HepG2 (cell line): ENCODE measurements around the gene SLCO2A1. TPM values are rescaled to one million over a fixed set of nuclear protein-coding genes. Genes with fewer than 3 reads are reported as not detected.
A peak's percentile ranks its signal among the peaks of the same experiment; 100 is the strongest.

Experiments
- HMG20A ChIP-seq: IDR thresholded peaks from 2 replicates; pipeline ENCODE4 v1.6.1; 2016; ENCODE audit warnings: borderline replicate concordance
- PAWR ChIP-seq: sonication (generic); formaldehyde crosslinking; IDR thresholded peaks from 2 replicates; pipeline ENCODE4 v1.4.0; 2020; ENCODE audit warnings: missing genetic modification reagents, mild to moderate bottlenecking, borderline replicate concordance
- SOX6 ChIP-seq, 2 experiments: fragments of 450-650 bp in 1 of 2; sonication (generic) in 1 of 2; formaldehyde crosslinking in 1 of 2; IDR thresholded peaks; 2 replicates each; pipeline versions ENCODE4 v1.4.0 to v1.6.1; 2017 to 2020; ENCODE audit warnings: antibody characterized with exemption in 1 of 2, mild to moderate bottlenecking in 1 of 2, missing genetic modification reagents in 1 of 2
- TBX2 ChIP-seq: sonication (generic); formaldehyde crosslinking; IDR thresholded peaks from 2 replicates; pipeline ENCODE4 v1.5.0; 2020; ENCODE audit warnings: missing genetic modification reagents, mild to moderate bottlenecking, borderline replicate concordance
- ZFP90 ChIP-seq: sonication (generic); formaldehyde crosslinking; IDR thresholded peaks from 2 replicates; pipeline ENCODE4 v1.8.0; 2022; ENCODE audit warnings: missing genetic modification reagents, mild to moderate bottlenecking, inconsistent platforms, borderline replicate concordance
- ZFY ChIP-seq: sonication (generic); formaldehyde crosslinking; IDR thresholded peaks from 2 replicates; pipeline ENCODE4 v1.4.0; 2020; ENCODE audit warnings: missing genetic modification reagents
- ZNF383 ChIP-seq: sonication (generic); formaldehyde crosslinking; IDR thresholded peaks from 2 replicates; pipeline ENCODE4 v1.4.0; 2020; ENCODE audit warnings: missing genetic modification reagents, mild to moderate bottlenecking, borderline replicate concordance
- ZNF614 ChIP-seq: IDR thresholded peaks from 2 replicates; pipeline ENCODE4 v1.6.1; 2018; ENCODE audit warnings: missing biosample characterization, missing genetic modification reagents, inconsistent platforms, borderline replicate concordance
- ZNF891 ChIP-seq: sonication (generic); formaldehyde crosslinking; IDR thresholded peaks from 2 replicates; pipeline ENCODE4 v1.5.0; 2020; ENCODE audit warnings: mild to moderate bottlenecking, missing genetic modification reagents
- polyA plus RNA-seq, 8 experiments: library from polyadenylated mRNA; depleted of rRNA in 3 of 8; stranded (reverse) in 7 of 8; unstranded in 1 of 8; fragments of >200 nt; fragmentation: Illumina TruSeq in 4 of 8; extraction: Trizol in 4 of 8; gene quantifications; 2 replicates each; pipeline versions ENCODE4 v1.2.1 to v1.2.3, GENCODE V29; 2011 to 2016; ENCODE audit warnings: low read depth in 4 of 8, missing spikeins in 1 of 8, mixed read lengths in 1 of 8; ENCODE audit not compliant: insufficient read depth in 1 of 8
- total RNA-seq, 5 experiments: library from RNA; depleted of rRNA; stranded (reverse); fragments of >200 nt; fragmentation: Illumina TruSeq; extraction: Trizol; gene quantifications; 2 replicates each; pipeline ENCODE4 v1.2.3, GENCODE V29; 2016; ENCODE audit warnings: low read depth in 1 of 5
- TF ChIP-seq, protein P1 (sequence below): sonication (generic); formaldehyde crosslinking; IDR thresholded peaks from 2 replicates; pipeline ENCODE4 v1.4.0; 2020; ENCODE audit warnings: mild to moderate bottlenecking, missing genetic modification reagents
- TF ChIP-seq, protein P2 (sequence below): sonication (generic); formaldehyde crosslinking; IDR thresholded peaks from 2 replicates; pipeline ENCODE4 v1.4.0; 2020; ENCODE audit warnings: missing genetic modification reagents
- TF ChIP-seq, protein P3 (sequence below): sonication (generic); formaldehyde crosslinking; IDR thresholded peaks from 2 replicates; pipeline ENCODE4 v1.4.0; 2020; ENCODE audit warnings: missing genetic modification reagents, low read depth, mild to moderate bottlenecking, borderline replicate concordance
- TF ChIP-seq, protein P4 (sequence below): sonication (generic); formaldehyde crosslinking; IDR thresholded peaks from 2 replicates; pipeline ENCODE4 v1.8.0; 2022; ENCODE audit warnings: missing genetic modification reagents, mild to moderate bottlenecking, moderate library complexity, borderline replicate concordance
- TF ChIP-seq, protein P5 (sequence below): sonication (generic); formaldehyde crosslinking; IDR thresholded peaks from 2 replicates; pipeline ENCODE4 v1.4.0; 2020; ENCODE audit warnings: mild to moderate bottlenecking, missing genetic modification reagents, borderline replicate concordance

SLCO2A1 gene
- total and polyA plus RNA-seq, 2 of the 13 experiments (the other 11 are each of a cell fraction or from before 2014, with no cell fraction given): 0.04 TPM; not detected in 1

DNA sequence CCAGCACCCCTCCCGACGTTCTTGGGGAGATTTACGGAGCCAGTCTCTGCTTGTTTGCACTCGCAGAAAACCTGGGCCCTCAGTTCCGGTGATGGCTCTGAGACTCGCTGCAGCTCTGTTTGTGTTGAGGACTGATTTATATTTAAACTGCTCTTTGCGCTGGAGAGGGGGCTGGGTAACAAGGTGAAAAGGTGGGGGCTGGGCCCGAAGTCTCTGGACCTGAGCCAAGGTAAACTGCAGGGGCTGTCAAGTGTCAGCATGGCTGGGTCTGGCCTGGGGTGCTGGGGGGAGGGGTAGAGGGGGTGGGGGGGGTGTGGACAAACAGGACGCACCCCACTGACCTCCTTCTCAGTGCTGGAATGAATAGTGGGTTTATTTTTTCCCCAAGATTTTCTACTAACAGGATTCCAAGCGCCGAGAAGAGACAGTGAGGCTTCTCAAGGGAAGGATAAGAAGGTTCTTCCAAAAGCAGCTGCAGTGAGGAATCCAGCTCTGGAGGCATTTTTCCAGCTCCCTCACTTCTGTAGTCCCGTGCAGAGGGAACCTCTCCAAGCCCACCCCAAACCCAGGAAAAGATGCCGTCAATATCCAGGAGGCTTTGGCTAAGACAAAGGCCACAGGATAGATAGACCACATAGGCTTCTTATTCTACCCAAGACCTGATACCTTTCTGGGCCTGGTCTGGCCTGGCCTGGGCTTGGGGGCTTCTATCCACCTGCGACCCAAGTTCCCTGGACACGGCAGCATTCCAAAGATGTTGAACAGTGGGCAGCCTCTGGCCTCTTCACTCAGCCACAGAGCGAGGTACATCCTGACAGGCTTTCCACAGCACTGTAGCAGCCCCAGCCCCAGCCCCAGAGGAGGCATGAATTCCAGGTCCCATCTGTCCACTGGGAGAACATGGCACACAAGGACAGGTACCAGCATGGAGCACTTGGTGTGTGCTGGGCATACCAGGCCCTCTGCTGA lies 938 bp upstream of the SLCO2A1 start (continued):
- TF ChIP-seq, protein P1, sequence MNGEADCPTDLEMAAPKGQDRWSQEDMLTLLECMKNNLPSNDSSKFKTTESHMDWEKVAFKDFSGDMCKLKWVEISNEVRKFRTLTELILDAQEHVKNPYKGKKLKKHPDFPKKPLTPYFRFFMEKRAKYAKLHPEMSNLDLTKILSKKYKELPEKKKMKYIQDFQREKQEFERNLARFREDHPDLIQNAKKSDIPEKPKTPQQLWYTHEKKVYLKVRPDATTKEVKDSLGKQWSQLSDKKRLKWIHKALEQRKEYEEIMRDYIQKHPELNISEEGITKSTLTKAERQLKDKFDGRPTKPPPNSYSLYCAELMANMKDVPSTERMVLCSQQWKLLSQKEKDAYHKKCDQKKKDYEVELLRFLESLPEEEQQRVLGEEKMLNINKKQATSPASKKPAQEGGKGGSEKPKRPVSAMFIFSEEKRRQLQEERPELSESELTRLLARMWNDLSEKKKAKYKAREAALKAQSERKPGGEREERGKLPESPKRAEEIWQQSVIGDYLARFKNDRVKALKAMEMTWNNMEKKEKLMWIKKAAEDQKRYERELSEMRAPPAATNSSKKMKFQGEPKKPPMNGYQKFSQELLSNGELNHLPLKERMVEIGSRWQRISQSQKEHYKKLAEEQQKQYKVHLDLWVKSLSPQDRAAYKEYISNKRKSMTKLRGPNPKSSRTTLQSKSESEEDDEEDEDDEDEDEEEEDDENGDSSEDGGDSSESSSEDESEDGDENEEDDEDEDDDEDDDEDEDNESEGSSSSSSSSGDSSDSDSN (CRISPR knock-in tag): no peak
- no peak for TF ChIP-seq ZNF614 (CRISPR knock-in tag)
- 0 out of 2 replicates have a peak, but pooled peaks have one; percentile 33 for TF ChIP-seq ZFP90
- TF ChIP-seq, protein P2, sequence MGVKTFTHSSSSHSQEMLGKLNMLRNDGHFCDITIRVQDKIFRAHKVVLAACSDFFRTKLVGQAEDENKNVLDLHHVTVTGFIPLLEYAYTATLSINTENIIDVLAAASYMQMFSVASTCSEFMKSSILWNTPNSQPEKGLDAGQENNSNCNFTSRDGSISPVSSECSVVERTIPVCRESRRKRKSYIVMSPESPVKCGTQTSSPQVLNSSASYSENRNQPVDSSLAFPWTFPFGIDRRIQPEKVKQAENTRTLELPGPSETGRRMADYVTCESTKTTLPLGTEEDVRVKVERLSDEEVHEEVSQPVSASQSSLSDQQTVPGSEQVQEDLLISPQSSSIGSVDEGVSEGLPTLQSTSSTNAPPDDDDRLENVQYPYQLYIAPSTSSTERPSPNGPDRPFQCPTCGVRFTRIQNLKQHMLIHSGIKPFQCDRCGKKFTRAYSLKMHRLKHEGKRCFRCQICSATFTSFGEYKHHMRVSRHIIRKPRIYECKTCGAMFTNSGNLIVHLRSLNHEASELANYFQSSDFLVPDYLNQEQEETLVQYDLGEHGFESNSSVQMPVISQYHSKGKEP: no peak
- TF ChIP-seq, protein P3, sequence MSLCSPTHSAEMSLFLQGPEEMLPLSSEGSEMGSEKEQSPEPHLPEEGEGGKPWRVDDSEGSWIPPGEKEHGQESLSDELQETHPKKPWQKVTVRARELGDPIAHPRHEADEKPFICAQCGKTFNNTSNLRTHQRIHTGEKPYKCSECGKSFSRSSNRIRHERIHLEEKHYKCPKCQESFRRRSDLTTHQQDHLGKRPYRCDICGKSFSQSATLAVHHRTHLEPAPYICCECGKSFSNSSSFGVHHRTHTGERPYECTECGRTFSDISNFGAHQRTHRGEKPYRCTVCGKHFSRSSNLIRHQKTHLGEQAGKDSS (CRISPR knock-in tag): no peak
- no peak for TF ChIP-seq SOX6 (IDR thresholded peaks at IDR 0.05)
- peak; percentile 62 for TF ChIP-seq SOX6 (CRISPR knock-in tag; IDR thresholded peaks at IDR 0.05)
- TF ChIP-seq TBX2 (CRISPR knock-in tag): peak; percentile 61; the same call in 1 of the 2 replicates
- TF ChIP-seq ZNF383: no peak
- no peak for TF ChIP-seq PAWR (CRISPR knock-in tag)
- TF ChIP-seq, protein P4, sequence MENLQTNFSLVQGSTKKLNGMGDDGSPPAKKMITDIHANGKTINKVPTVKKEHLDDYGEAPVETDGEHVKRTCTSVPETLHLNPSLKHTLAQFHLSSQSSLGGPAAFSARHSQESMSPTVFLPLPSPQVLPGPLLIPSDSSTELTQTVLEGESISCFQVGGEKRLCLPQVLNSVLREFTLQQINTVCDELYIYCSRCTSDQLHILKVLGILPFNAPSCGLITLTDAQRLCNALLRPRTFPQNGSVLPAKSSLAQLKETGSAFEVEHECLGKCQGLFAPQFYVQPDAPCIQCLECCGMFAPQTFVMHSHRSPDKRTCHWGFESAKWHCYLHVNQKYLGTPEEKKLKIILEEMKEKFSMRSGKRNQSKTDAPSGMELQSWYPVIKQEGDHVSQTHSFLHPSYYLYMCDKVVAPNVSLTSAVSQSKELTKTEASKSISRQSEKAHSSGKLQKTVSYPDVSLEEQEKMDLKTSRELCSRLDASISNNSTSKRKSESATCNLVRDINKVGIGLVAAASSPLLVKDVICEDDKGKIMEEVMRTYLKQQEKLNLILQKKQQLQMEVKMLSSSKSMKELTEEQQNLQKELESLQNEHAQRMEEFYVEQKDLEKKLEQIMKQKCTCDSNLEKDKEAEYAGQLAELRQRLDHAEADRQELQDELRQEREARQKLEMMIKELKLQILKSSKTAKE: peak; percentile 64
- no peak for TF ChIP-seq ZNF891
- TF ChIP-seq, protein P5, sequence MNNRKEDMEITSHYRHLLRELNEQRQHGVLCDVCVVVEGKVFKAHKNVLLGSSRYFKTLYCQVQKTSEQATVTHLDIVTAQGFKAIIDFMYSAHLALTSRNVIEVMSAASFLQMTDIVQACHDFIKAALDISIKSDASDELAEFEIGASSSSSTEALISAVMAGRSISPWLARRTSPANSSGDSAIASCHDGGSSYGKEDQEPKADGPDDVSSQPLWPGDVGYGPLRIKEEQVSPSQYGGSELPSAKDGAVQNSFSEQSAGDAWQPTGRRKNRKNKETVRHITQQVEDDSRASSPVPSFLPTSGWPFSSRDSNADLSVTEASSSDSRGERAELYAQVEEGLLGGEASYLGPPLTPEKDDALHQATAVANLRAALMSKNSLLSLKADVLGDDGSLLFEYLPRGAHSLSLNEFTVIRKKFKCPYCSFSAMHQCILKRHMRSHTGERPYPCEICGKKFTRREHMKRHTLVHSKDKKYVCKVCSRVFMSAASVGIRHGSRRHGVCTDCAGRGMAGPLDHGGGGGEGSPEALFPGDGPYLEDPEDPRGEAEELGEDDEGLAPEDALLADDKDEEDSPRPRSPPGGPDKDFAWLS (CRISPR knock-in tag): no peak
- TF ChIP-seq ZFY: 0 out of 2 replicates have a peak, but pooled peaks have one; percentile 5
- no peak for TF ChIP-seq HMG20A (CRISPR knock-in tag)
